Fibroblast of lung (primary cell): ENCODE results near the gene POTEE.
"Not testable (repeated sequence)": the region's sequence is repeated elsewhere in the genome, so short reads cannot be mapped to it uniquely, and the experiment has no call there.

ENCODE experiments used
- EZH2 ChIP-seq: IDR thresholded peaks from 2 replicates; pipeline ENCODE4 v1.5.1; 2012; ENCODE audit warnings: low read length, control low read depth, mild to moderate bottlenecking; ENCODE audit errors: missing control alignments
- TF ChIP-seq, protein P1 (sequence below), 2 donors: IDR thresholded peaks in 1 of 2; conservative IDR thresholded peaks in 1 of 2; 1 replicate in 1 of 2; 2 replicates in 1 of 2; pipeline ENCODE4 v1.5.1; 2011 to 2012; ENCODE audit warnings: low read length in 2 of 2, control low read depth in 1 of 2, inconsistent platforms in 1 of 2, low read depth in 1 of 2, mild to moderate bottlenecking in 1 of 2

DNA sequence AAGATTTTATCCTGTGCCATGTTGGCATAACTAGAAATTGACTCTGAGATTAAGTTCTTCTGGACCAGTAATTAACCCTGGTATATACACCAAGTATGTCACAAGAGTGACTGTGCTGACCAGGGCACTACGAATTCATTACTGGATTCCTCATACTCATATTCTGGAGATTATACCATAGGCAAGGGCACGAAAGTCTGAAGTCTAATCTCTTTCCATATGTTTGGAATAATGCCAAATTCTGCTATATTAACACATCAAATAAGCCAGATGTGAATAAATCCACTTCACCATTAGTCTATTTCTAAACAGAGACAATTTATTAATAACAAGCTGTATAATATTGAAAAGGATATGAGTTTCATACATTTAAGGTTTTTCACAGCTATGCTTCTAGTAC is 13.2 kb upstream of the POTEE start:
- TF ChIP-seq, protein P1, sequence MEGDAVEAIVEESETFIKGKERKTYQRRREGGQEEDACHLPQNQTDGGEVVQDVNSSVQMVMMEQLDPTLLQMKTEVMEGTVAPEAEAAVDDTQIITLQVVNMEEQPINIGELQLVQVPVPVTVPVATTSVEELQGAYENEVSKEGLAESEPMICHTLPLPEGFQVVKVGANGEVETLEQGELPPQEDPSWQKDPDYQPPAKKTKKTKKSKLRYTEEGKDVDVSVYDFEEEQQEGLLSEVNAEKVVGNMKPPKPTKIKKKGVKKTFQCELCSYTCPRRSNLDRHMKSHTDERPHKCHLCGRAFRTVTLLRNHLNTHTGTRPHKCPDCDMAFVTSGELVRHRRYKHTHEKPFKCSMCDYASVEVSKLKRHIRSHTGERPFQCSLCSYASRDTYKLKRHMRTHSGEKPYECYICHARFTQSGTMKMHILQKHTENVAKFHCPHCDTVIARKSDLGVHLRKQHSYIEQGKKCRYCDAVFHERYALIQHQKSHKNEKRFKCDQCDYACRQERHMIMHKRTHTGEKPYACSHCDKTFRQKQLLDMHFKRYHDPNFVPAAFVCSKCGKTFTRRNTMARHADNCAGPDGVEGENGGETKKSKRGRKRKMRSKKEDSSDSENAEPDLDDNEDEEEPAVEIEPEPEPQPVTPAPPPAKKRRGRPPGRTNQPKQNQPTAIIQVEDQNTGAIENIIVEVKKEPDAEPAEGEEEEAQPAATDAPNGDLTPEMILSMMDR (conservative IDR thresholded peaks at IDR 0.05 in 1 of 2, IDR thresholded peaks at IDR 0.05 in 1 of 2; ENCODE audit: low read depth in 1 of 2, low read length in 2 of 2) = not testable (repeated sequence)
- TF ChIP-seq EZH2 = not testable (repeated sequence)
